ENCODE results near the gene ADCY5. TPM values are rescaled to one million over a fixed set of nuclear protein-coding genes. Genes with fewer than 3 reads are reported as not detected.

ADCY5 gene
- total RNA-seq, 1 donor from 2014 or later, result 4.0 TPM

GRCh38 chr3:123325766-123326256, 123.1 kb downstream of the ADCY5 start:
- no peak for DNase-seq

- DNase-seq, result no peak
These were observed 123.8 kb downstream of the ADCY5 start for GRCh38 chr3:123324880-123325765.

GRCh38 chr3:123323781-123324180, 125.1 kb downstream of the ADCY5 start:
- DNase-seq, result no peak

- DNase-seq, result no peak
These were observed 126.0 kb downstream of the ADCY5 start for GRCh38 chr3:123322866-123323265.

- DNase-seq, result no peak
These were observed 127.1 kb downstream of the ADCY5 start for GRCh38 chr3:123321806-123322205.

- no peak for DNase-seq
These were observed 128.7 kb downstream of the ADCY5 start for GRCh38 chr3:123320221-123320620.

- DNase-seq, result no peak
These were observed 129.1 kb downstream of the ADCY5 start for GRCh38 chr3:123319760-123320159.

GRCh38 chr3:123318374-123318773, 130.5 kb downstream of the ADCY5 start:
- no peak for DNase-seq

- no peak for DNase-seq
These were observed 131.2 kb downstream of the ADCY5 start for GRCh38 chr3:123317716-123318115.

- no peak for DNase-seq
These were observed 133.7 kb downstream of the ADCY5 start for GRCh38 chr3:123315271-123315595.

GRCh38 chr3:123314359-123315270, 134.3 kb downstream of the ADCY5 start:
- DNase-seq, result no peak

- no peak for DNase-seq
These were observed 135.0 kb downstream of the ADCY5 start for GRCh38 chr3:123313889-123314288.

- DNase-seq, result no peak
These were observed 136.3 kb downstream of the ADCY5 start for GRCh38 chr3:123312331-123313265.

GRCh38 chr3:123311201-123311600, 137.7 kb downstream of the ADCY5 start:
- no peak for DNase-seq

- DNase-seq, result no peak
These were observed 138.1 kb downstream of the ADCY5 start for GRCh38 chr3:123310741-123311140.

GRCh38 chr3:123310186-123310585, 138.7 kb downstream of the ADCY5 start:
- no peak for DNase-seq

GRCh38 chr3:123307064-123307463, 141.8 kb downstream of the ADCY5 start:
- DNase-seq, result no peak

- no peak for DNase-seq
These were observed 143.7 kb downstream of the ADCY5 start for GRCh38 chr3:123305192-123305591.

- no peak for DNase-seq
These were observed 144.8 kb downstream of the ADCY5 start for GRCh38 chr3:123303976-123304560.

GRCh38 chr3:123302961-123303360, 145.9 kb downstream of the ADCY5 start:
- no peak for DNase-seq

All from skin of body (tissue), 2 donors.